Right lobe of liver (tissue), 6 donors: ENCODE measurements around the gene ZNF605. TPM values are rescaled to one million over a fixed set of nuclear protein-coding genes. Genes with fewer than 3 reads are reported as not detected.
"Not testable (repeated sequence)": the region's sequence is repeated elsewhere in the genome, so short reads cannot be mapped to it uniquely, and the experiment has no call there.

Experiments
- ATAC-seq, 4 donors: fragments of 200-7000 bp; cut with Tn5 transposase; one replicate each; pipeline ENCODE4 v1.9.1; 2020; ENCODE audit warnings: mild to moderate bottlenecking in 4 of 4, moderate library complexity in 4 of 4
- DNase-seq, 3 donors: peaks; one replicate each; pipeline ENCODE4 v3.0.0-alpha.2; 2020
- H3K27ac ChIP-seq, 3 donors: fragments of 200-600 bp; one replicate each; pipeline ENCODE4 v1.8.0; 2022
- H3K27me3 ChIP-seq, 2 donors: fragments of 200-600 bp; one replicate each; pipeline ENCODE4 v1.8.0; 2022
- H3K36me3 ChIP-seq, 4 donors: fragments of 200-600 bp; sonication (generic) in 1 of 4; one replicate each; pipeline versions ENCODE4 v1.5.1 to v1.8.0; 2017 to 2022; ENCODE audit warnings: control low read depth in 1 of 4
- H3K4me1 ChIP-seq, 4 donors: fragments of 200-600 bp; sonication (generic) in 1 of 4; one replicate each; pipeline versions ENCODE4 v1.5.1 to v1.8.0; 2017 to 2022; ENCODE audit warnings: control low read depth in 1 of 4
- H3K4me3 ChIP-seq, 3 donors: fragments of 200-600 bp; one replicate each; pipeline ENCODE4 v1.8.0; 2022
- H3K9me3 ChIP-seq, 4 donors: fragments of 200-600 bp; sonication (generic) in 1 of 4; one replicate each; pipeline versions ENCODE4 v1.5.1 to v1.8.0; 2017 to 2022; ENCODE audit warnings: control low read depth in 1 of 4
- POLR2A ChIP-seq: fragments of 450-650 bp; IDR thresholded peaks from one replicate; pipeline ENCODE4 v1.6.1; 2017; ENCODE audit warnings: antibody characterized with exemption, mild to moderate bottlenecking
- WGBS: methylation state at CpG from one replicate; pipeline ENCODE4 v1.1.6; 2018; ENCODE audit warnings: low coverage, low lambda C conversion rate; ENCODE audit not compliant: insufficient coverage; ENCODE audit errors: missing lambda C conversion rate; 5-methylcytosine and 5-hydroxymethylcytosine counted together
- intact Hi-C, 2 donors: fragments of 100-400 bp; cut with DNase I; formaldehyde crosslinking; loops; one replicate each; pipeline versions ENCODE4 v1.11.2 to v1.14.1; 2022
- total RNA-seq, 6 experiments: library from RNA; depleted of rRNA in 2 of 6; stranded (reverse); fragments of >200 nt in 2 of 6; fragmentation: NEBNext Ultra II Directional in 3 of 6; extraction: Animal tissue kit (Norgen Biotek cat#: 25700) in 3 of 6; gene quantifications; one replicate each; pipeline versions ENCODE4 v1.1.0 to v1.2.4, GENCODE V29; 2016 to 2023
- TF ChIP-seq, protein P1 (sequence below), 4 donors: fragments of 200-600 bp in 3 of 4; fragments of 450-650 bp in 1 of 4; IDR thresholded peaks; one replicate each; pipeline versions ENCODE4 v1.5.1 to v1.8.0; 2016 to 2022; ENCODE audit warnings: antibody characterized with exemption in 4 of 4, mild to moderate bottlenecking in 2 of 4
- donor health status: DM: no; HTN: yes; CAD: no.
- donor health status: DM: no; HTN: no; CAD: no.
- donor health status: DM: no; HTN: no; CAD: no.
- donor health status: DM: no; HTN: yes; CAD: no.
- donor health status: DM: no; HTN: yes; CAD: no.

Gene ZNF605
- total RNA-seq, 6 experiments from 2014 or later: 2.2 to 7.9 (median 5.7) TPM

DNA sequence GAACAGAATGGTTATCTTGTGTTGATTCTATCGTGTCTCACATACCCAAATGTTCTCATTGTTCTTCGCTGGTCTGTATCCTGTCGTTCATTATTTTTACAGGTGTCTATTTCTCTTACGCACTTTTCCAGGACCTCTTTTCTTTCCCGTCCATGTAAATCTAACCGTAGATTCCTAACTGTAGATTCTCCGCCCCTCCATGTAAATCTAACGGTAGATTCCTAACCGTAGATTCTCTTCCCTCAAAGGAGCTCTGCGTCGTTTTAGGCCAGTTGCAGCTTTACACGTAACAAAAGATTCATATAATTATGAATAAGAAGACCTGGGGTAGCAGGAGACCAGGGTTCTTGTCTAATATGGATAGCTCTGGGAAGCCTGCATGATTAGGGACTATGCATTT, 9.7 kb upstream of the ZNF605 start:
- H3K36me3 ChIP-seq: no peaks in the 10 kb centered on the region
- no peak overlapping the region for H3K27ac ChIP-seq
- H3K27me3 ChIP-seq: no peaks in the 10 kb centered on the region
- H3K4me3 ChIP-seq: no peak overlapping the region
- H3K9me3 ChIP-seq: no peaks in the 10 kb centered on the region
- DNase-seq (no peak), ATAC-seq (no peak)
- H3K4me1 ChIP-seq: no peaks in the 10 kb centered on the region
- no peak for TF ChIP-seq POLR2A
- TF ChIP-seq, protein P1, sequence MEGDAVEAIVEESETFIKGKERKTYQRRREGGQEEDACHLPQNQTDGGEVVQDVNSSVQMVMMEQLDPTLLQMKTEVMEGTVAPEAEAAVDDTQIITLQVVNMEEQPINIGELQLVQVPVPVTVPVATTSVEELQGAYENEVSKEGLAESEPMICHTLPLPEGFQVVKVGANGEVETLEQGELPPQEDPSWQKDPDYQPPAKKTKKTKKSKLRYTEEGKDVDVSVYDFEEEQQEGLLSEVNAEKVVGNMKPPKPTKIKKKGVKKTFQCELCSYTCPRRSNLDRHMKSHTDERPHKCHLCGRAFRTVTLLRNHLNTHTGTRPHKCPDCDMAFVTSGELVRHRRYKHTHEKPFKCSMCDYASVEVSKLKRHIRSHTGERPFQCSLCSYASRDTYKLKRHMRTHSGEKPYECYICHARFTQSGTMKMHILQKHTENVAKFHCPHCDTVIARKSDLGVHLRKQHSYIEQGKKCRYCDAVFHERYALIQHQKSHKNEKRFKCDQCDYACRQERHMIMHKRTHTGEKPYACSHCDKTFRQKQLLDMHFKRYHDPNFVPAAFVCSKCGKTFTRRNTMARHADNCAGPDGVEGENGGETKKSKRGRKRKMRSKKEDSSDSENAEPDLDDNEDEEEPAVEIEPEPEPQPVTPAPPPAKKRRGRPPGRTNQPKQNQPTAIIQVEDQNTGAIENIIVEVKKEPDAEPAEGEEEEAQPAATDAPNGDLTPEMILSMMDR (IDR thresholded peaks at IDR 0.05): no peak
- intact Hi-C loops: no loop called here
- WGBS: 89% methylated on average over 10 of the region's 12 CpGs

GRCh38 chr12:132963947-132964346, 7.8 kb upstream of the ZNF605 start:
- H3K36me3 ChIP-seq, H3K4me1 ChIP-seq, H3K27ac ChIP-seq, H3K4me3 ChIP-seq, intact Hi-C loops, H3K27me3 ChIP-seq, ATAC-seq, DNase-seq, H3K9me3 ChIP-seq: not testable (repeated sequence)
- TF ChIP-seq, protein P1 (IDR thresholded peaks at IDR 0.05): peak in 3 of 4 donors; percentile 14 to 29 (median 26)
- 51% methylated on average over 3 of the region's 10 CpGs for WGBS

GRCh38 chr12:132961790-132962189, 5.7 kb upstream of the ZNF605 start:
- H3K27me3 ChIP-seq, ATAC-seq, H3K4me1 ChIP-seq, H3K36me3 ChIP-seq, H3K4me3 ChIP-seq, H3K27ac ChIP-seq, H3K9me3 ChIP-seq, DNase-seq, intact Hi-C loops: not testable (repeated sequence)
- over 99% methylated on average over 14 of the region's 14 CpGs for WGBS

DNA sequence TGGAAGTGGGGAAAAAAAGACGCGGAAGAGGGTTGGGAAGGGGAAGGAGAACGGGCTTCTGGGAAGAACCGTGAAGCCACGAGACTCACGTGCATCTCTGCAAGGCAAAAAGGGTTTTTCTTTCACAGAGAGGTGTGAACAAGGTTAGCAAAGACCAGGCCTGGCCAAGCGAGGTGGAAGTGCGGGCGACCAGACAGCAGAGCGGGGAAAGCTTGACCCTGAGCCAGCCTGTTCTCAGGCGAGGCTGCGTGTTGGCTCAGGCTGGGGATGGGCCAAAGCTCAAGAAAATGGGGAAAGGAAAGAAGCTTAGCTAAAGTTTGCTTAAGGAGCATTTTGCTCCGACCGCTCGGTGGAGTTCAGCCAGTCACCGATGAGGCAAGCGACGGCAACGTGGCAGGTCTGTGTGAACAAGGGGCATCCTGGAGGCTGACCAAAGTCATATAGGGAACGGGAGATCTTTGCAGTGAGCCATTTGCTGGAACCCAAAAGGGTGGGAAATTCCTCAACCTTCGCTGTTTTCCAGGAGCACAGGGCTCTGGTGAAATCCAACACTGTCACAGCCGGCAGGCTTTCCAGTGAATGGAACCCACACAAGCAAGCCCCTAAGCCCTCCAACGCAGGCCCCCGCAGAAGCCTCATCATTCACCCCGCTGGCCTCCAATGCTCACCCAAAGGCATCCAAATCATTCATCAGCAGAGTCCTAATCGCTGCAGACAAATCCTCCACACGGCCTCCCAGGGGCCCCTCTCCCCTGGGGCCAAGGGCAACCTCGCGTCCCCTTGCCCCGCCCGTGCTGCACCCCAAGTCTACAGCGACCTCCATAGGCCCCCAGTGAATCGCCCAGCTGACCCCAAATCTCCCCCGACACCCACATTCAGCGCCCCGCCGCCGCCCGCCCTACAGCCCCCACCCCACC, 754 bp downstream of the ZNF605 start:
- Histone ChIP-seq H3K36me3 (no peaks in the 10 kb centered on the region), H3K27ac (peak overlapping the region; percentile 90 to 94 (median 92)), H3K4me3 (peak overlapping the region; percentile 80 to 88 (median 87)), H3K4me1 (peaks cover 0 to 7% (median 0%) of the 10 kb centered on the region in 4 donors), H3K27me3 (no peaks in the 10 kb centered on the region), H3K9me3 (peaks cover 0 to 19% (median 6%) of the 10 kb centered on the region in 4 donors)
- intact Hi-C loops: no loop called here
- WGBS: 28% methylated on average over 20 of the region's 39 CpGs
- ATAC-seq (peak; percentile 56 to 67 (median 62)), DNase-seq (peak; percentile 57 to 60 (median 58))
- TF ChIP-seq, protein P1 (IDR thresholded peaks at IDR 0.05): no peak
- peak; percentile 25 for TF ChIP-seq POLR2A

DNA sequence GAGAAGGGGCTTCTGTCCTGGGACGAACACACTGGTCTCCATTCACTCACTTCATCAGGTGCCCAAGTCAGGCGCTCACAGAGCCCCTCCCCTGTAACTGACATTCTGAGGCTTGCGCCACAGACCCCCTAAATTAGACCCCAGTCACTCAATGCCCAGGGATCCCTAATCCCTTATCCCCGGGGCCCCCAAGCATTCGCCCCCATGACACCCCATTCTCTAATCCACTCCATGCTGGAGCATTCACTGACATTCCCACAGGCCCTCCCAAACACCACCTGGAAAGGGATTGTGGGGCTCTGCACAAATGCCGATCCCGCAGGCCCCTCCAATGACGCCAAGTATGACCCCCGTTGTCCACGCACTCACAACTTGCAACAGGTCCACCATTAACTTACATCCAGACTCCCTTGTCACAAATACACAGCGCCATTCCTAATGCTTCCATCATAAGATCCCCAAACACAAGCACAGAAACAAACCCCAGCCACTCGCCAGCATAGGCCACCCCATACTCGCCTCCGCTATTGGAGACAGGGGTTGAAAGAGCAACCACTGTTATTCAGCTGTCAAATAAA, 1.5 kb downstream of the ZNF605 start:
- WGBS: 90% methylated on average over 12 of the region's 14 CpGs
- no peak for TF ChIP-seq POLR2A
- TF ChIP-seq, protein P1 (IDR thresholded peaks at IDR 0.05): no peak
- H3K27ac ChIP-seq: peak overlapping the region in 2 of 3 donors; percentile 92 to 94
- H3K27me3 ChIP-seq: no peaks in the 10 kb centered on the region
- H3K9me3 ChIP-seq: peaks cover 0 to 25% (median 6%) of the 10 kb centered on the region in 4 donors
- ATAC-seq (no peak), DNase-seq (no peak)
- intact Hi-C loops: no loop called here
- no peaks in the 10 kb centered on the region for H3K36me3 ChIP-seq
- peaks cover 0 to 7% (median 0%) of the 10 kb centered on the region in 4 donors for H3K4me1 ChIP-seq
- peak overlapping the region; percentile 80 to 88 (median 87) for H3K4me3 ChIP-seq
